ENCODE data around the gene H2BW2.

- TF ChIP-seq CTCF (IDR thresholded peaks at IDR 0.05): no peak
- TF ChIP-seq POLR2A (IDR thresholded peaks at IDR 0.05): no peak
Observed at GRCh38 chrX:104045642-104046041, 5.9 kb downstream of the H2BW2 start.

Measured in testis (tissue), 2 donors.